ENCODE measurements around the gene BBX. TPM values are rescaled to one million over a fixed set of nuclear protein-coding genes. Genes with fewer than 3 reads are reported as not detected.

Gene BBX
- total and polyA plus RNA-seq, 2 of the 4 experiments (the other 2 are of a cell fraction), result 13.6 to 107 TPM

DNA sequence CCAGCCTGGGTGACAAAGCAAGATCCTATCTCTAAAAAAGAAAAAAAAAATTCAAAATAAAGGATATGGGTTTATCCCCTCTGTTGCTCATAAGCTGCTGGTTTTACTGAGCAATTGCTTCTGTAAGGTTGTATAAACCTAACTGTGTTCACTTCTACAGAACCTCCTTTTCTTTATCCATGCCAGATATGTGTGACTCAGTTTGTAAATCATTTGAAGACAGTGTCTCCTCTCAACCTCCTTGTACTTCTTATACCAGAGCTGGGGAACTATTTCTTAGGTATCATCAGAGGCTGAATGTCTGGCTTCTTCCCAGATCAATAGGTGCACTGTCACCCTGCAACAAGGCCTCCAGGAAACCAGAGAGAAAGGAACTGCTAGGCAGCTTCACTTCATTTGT is 294.3 kb downstream of the BBX start:
- H3K56ac ChIP-seq (ENCODE audit: extremely low read depth, insufficient read depth, low read length), result no peak overlapping the region
- DNase-seq (peak; percentile 50), ATAC-seq (ENCODE audit: low read depth) (peak; percentile 64)
- ChIA-PET POLR2A (ENCODE audit: unreplicated experiment) (no interaction called here), CTCF (no interaction called here)
- no peak overlapping the region for H3K23ac ChIP-seq (ENCODE audit: low read depth, low read length)
- no peak overlapping the region for H2BK20ac ChIP-seq (ENCODE audit: low read depth, low read length)
- no peak overlapping the region for H2AK5ac ChIP-seq (ENCODE audit: low read depth, low read length)
- H4K8ac ChIP-seq (ENCODE audit: low read depth in 2 of 2, low read length in 2 of 2), result no peak overlapping the region
- BruUV-seq (replicated peaks), result no TSS peak
- in situ Hi-C loops (cut with MboI; ENCODE audit: low sequenced_read_pairs) (no loop called here), intact Hi-C loops (cut with micrococcal nuclease) (no loop called here), dilution Hi-C loops (cut with HindIII; ENCODE audit: low sequenced_read_pairs, unreplicated experiment) (no loop called here)
- H3K27ac ChIP-seq (ENCODE audit: insufficient read depth, low read length), result no peak overlapping the region
- H2BK120ac ChIP-seq (ENCODE audit: low read depth, low read length), result no peak overlapping the region
- H4K91ac ChIP-seq (ENCODE audit: insufficient read depth, low read depth, low read length), result no peak overlapping the region
- peaks cover 9% of the 10 kb centered on the region for H3K4me1 ChIP-seq (ENCODE audit: control insufficient read depth, insufficient read depth, low read length)
- H4K5ac ChIP-seq (ENCODE audit: low read depth, low read length), result no peak overlapping the region
- H3K36me3 ChIP-seq (ENCODE audit: control insufficient read depth, insufficient read depth, low read length), result no peaks in the 10 kb centered on the region
- no peak overlapping the region for H2AFZ ChIP-seq (replicated peaks; ENCODE audit: low read length, poor library complexity)
- no peak overlapping the region for H3K4me3 ChIP-seq (ENCODE audit: insufficient read depth, low read depth, low read length)
- H3K9ac ChIP-seq (ENCODE audit: low read depth, low read length), result no peak overlapping the region
- peaks cover 2% of the 10 kb centered on the region; the same call in 1 of the 2 replicates for H3K27me3 ChIP-seq (ENCODE audit: control insufficient read depth, insufficient read depth, low read length)
- no peak overlapping the region for H3K14ac ChIP-seq (replicated peaks; ENCODE audit: low read depth, low read length)
- no peaks in the 10 kb centered on the region for H3K9me1 ChIP-seq (ENCODE audit: insufficient read depth, low read length)
- H3K4me2 ChIP-seq (ENCODE audit: low read depth, low read length), result peak overlapping the region; percentile 23
- TF ChIP-seq MAFK (IDR thresholded peaks at IDR 0.05; ENCODE audit: low read depth, low read length) (no peak), MXI1 (IDR thresholded peaks at IDR 0.05; ENCODE audit: borderline replicate concordance, low read depth, low read length) (no peak), CTCF (conservative IDR thresholded peaks at IDR 0.05; ENCODE audit: low read depth, low read length) (no peak), CEBPB (IDR thresholded peaks at IDR 0.05; ENCODE audit: low read depth, low read length) (no peak), ELK1 (IDR thresholded peaks at IDR 0.05; ENCODE audit: borderline replicate concordance, low read depth, low read length) (no peak), RAD21 (IDR thresholded peaks at IDR 0.05; ENCODE audit: low read length) (no peak), POLR2A (IDR thresholded peaks at IDR 0.05; ENCODE audit: low read depth, low read length) (no peak), NFE2L2 (IDR thresholded peaks at IDR 0.05; ENCODE audit: low read depth, low read length) (no peak)
- no peak overlapping the region for H2BK15ac ChIP-seq (ENCODE audit: low read depth, low read length)
- no peaks in the 10 kb centered on the region for H4K20me1 ChIP-seq (ENCODE audit: insufficient read depth, low read length)
- no peaks in the 10 kb centered on the region for H3K9me3 ChIP-seq (ENCODE audit: control insufficient read depth, insufficient read depth, low read length)
- no peak overlapping the region for H2BK5ac ChIP-seq (ENCODE audit: low read depth, low read length, poor library complexity, severe bottlenecking)
- no peaks in the 10 kb centered on the region for H3K79me1 ChIP-seq (ENCODE audit: low read depth in 1 of 2, low read length in 2 of 2)
- no peak overlapping the region for H3K4ac ChIP-seq (ENCODE audit: low read depth, low read length)
- H3K18ac ChIP-seq (ENCODE audit: low read depth, low read length), result no peak overlapping the region
- no peak overlapping the region for H2AK9ac ChIP-seq (replicated peaks; ENCODE audit: low read depth, low read length, poor library complexity)

Measured in IMR-90 (cell line).